Measurements from ENCODE around the gene EWSR1. TPM values are rescaled to one million over a fixed set of nuclear protein-coding genes. Genes with fewer than 3 reads are reported as not detected.

The EWSR1 gene
- total and polyA plus RNA-seq, 2 donors (not counting 3 experiments of a cell fraction or from before 2014, with no cell fraction given), result 305 to 588 TPM

DNA sequence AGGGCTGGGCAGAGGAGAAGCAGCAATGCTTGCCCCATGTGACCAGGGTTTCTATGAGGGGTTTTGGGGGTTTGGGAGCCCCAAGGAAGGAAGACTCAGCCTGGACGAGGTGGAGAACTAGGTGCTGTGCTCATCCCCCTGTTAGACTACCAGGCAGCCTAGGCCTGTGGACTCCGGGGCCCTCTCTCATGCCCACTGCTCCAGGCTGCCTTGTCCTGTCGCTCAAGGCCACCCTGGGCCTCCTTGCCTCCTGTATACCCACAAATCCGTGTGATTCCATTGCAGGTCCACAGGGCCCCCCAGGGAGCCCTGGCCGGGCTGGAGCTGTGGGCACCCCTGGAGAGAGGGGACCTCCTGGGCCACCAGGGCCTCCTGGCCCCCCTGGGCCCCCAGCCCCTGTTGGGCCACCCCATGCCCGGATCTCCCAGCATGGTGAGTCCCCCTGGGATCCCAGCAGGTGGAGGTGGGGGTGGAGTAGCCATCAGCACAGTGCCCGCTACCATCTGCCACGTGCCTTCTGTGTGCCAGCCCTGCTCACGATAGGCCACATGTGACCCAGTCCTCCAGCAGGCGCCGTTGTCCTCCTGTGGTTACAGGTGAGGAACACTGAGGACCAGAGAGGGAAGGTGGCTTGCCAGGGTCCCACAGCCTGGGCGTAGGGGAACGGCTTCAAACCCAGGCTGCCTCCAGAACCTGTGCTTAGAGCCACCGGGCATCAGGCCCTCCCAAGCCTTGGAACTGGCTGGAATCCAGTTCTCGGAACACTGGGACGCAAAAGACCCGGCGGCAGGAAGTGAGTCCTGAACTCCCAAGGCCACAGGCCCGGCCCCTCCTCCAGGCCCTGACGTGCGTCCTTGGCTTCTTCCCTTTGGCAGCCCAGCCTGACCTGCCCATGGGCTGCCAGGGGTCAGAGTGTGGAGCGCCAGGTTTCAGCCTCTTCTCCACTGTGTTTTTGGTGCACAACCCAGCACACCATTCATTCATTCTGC is 35.8 kb upstream of the EWSR1 start:
- CTCF ChIA-PET, result interaction anchor here (1.8 kb wide), 1 partner anchor 13 kb away, joined by 4 read pairs; no protein-coding TSS in a partner anchor
- Histone ChIP-seq H3K4me2 (ENCODE audit: insufficient read depth, low read length) (no peak overlapping the region), H3K79me2 (ENCODE audit: control insufficient read depth, insufficient read depth, low read length) (no peaks in the 10 kb centered on the region), H2AFZ (ENCODE audit: low read depth, low read length) (peak overlapping the region; percentile 88), H3K27ac (ENCODE audit: insufficient read depth, low read depth, low read length) (no peak overlapping the region), H3K9ac (replicated peaks; ENCODE audit: extremely low read depth, insufficient read depth, low read length) (no peak overlapping the region), H3K36me3 (ENCODE audit: control insufficient read depth in 2 of 2, extremely low read depth in 1 of 2, insufficient read depth in 2 of 2, low read length in 2 of 2) (no peaks in the 10 kb centered on the region), H3K27me3 (ENCODE audit: control insufficient read depth in 2 of 2, insufficient read depth in 2 of 2, low read length in 2 of 2) (no peaks in the 10 kb centered on the region), H3K4me3 (replicated peaks in 1 of 3; ENCODE audit: insufficient read depth in 1 of 3, low read depth in 1 of 3, low read length in 3 of 3) (no peak overlapping the region), H3K9me1 (replicated peaks; ENCODE audit: control insufficient read depth, extremely low read depth, insufficient read depth, low read length) (no peaks in the 10 kb centered on the region), H3K4me1 (ENCODE audit: control insufficient read depth, extremely low read depth, insufficient read depth, low read length) (peaks cover 8% of the 10 kb centered on the region), H3K9me3 (replicated peaks; ENCODE audit: control insufficient read depth, insufficient read depth, low read length) (no peaks in the 10 kb centered on the region), H4K20me1 (replicated peaks; ENCODE audit: control insufficient read depth, extremely low read depth, insufficient read depth, low read length) (no peaks in the 10 kb centered on the region)
- BruUV-seq (replicated peaks), result no TSS peak
- FAIRE-seq (peak; percentile 78), DNase-seq (ENCODE audit: low read depth, low spot score) (peak; percentile 36)
- intact Hi-C loops (cut with micrococcal nuclease) (no loop called here), dilution Hi-C loops (cut with MboI; ENCODE audit: extremely low pct_ligation_motif_present, low sequenced_read_pairs) (no loop called here)
- POLR2A ChIA-PET, result no interaction called here
- TF ChIP-seq POLR2AphosphoS5 (IDR thresholded peaks at IDR 0.05; ENCODE audit: insufficient read depth, low read depth, low read length), result no peak
- TF ChIP-seq POLR2A (IDR thresholded peaks at IDR 0.05; ENCODE audit: low read depth, low read length), result no peak
- TF ChIP-seq GATA2 (IDR thresholded peaks at IDR 0.05; ENCODE audit: insufficient read depth, insufficient read length, low read depth, low read length), result no peak
- TF ChIP-seq EZH2 (IDR thresholded peaks at IDR 0.05; ENCODE audit: borderline replicate concordance, low read depth, low read length, severe bottlenecking), result no peak
- TF ChIP-seq FOS (IDR thresholded peaks at IDR 0.05; ENCODE audit: borderline replicate concordance, insufficient read depth, low read length), result no peak
- TF ChIP-seq, protein P1, sequence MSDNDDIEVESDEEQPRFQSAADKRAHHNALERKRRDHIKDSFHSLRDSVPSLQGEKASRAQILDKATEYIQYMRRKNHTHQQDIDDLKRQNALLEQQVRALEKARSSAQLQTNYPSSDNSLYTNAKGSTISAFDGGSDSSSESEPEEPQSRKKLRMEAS (IDR thresholded peaks at IDR 0.05; ENCODE audit: insufficient read depth, insufficient read length), result no peak
- no peak for TF ChIP-seq JUN (IDR thresholded peaks at IDR 0.05; ENCODE audit: borderline replicate concordance, insufficient read depth, insufficient read length, low read depth)
- no peak for TF ChIP-seq MYC (IDR thresholded peaks at IDR 0.05; ENCODE audit: low read depth, low read length)
- TF ChIP-seq, protein P2, sequence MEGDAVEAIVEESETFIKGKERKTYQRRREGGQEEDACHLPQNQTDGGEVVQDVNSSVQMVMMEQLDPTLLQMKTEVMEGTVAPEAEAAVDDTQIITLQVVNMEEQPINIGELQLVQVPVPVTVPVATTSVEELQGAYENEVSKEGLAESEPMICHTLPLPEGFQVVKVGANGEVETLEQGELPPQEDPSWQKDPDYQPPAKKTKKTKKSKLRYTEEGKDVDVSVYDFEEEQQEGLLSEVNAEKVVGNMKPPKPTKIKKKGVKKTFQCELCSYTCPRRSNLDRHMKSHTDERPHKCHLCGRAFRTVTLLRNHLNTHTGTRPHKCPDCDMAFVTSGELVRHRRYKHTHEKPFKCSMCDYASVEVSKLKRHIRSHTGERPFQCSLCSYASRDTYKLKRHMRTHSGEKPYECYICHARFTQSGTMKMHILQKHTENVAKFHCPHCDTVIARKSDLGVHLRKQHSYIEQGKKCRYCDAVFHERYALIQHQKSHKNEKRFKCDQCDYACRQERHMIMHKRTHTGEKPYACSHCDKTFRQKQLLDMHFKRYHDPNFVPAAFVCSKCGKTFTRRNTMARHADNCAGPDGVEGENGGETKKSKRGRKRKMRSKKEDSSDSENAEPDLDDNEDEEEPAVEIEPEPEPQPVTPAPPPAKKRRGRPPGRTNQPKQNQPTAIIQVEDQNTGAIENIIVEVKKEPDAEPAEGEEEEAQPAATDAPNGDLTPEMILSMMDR (IDR thresholded peaks at IDR 0.05; ENCODE audit: extremely low read depth in 1 of 2, insufficient read depth in 1 of 2, low read depth in 1 of 2, low read length in 2 of 2), result no peak

All from endothelial cell of umbilical vein (primary cell).